CD14-positive monocyte (primary cell): Measurements from ENCODE around the gene MED15. TPM values are rescaled to one million over a fixed set of nuclear protein-coding genes. Genes with fewer than 3 reads are reported as not detected.

Source experiments
- DNase-seq, 3 donors: peaks; one replicate each; pipeline ENCODE4 v3.0.0-alpha.2; 2011 to 2022
- H2AFZ ChIP-seq: 2 replicates; pipeline ENCODE4 v1.6.0; 2012; ENCODE audit warnings: mild to moderate bottlenecking, low read depth, low read length, inconsistent platforms; ENCODE audit not compliant: insufficient read depth, poor library complexity, severe bottlenecking
- H3K27ac ChIP-seq, 2 donors: 1 replicate in 1 of 2; 2 replicates in 1 of 2; pipeline ENCODE4 v1.5.1; 2012 to 2013; ENCODE audit warnings: low read length in 2 of 2, control low read depth in 1 of 2, inconsistent platforms in 1 of 2, low read depth in 1 of 2, mild to moderate bottlenecking in 1 of 2
- H3K27me3 ChIP-seq, 2 donors: one replicate each; pipeline versions ENCODE4 v1.6.0 to v1.6.1; 2011 to 2013; ENCODE audit warnings: low read length in 2 of 2; ENCODE audit not compliant: control insufficient read depth in 2 of 2, insufficient read depth in 2 of 2
- H3K36me3 ChIP-seq, 2 donors: replicated peaks in 1 of 2; 1 replicate in 1 of 2; 2 replicates in 1 of 2; pipeline versions ENCODE4 v1.5.1 to v1.6.1; 2012 to 2013; ENCODE audit warnings: low read length in 2 of 2, control low read depth in 1 of 2, inconsistent platforms in 1 of 2, mild to moderate bottlenecking in 1 of 2; ENCODE audit not compliant: insufficient read depth in 2 of 2, control insufficient read depth in 1 of 2
- H3K4me1 ChIP-seq, 2 donors: 1 replicate in 1 of 2; 2 replicates in 1 of 2; pipeline versions ENCODE4 v1.5.1 to v1.6.1; 2012 to 2013; ENCODE audit warnings: low read length in 2 of 2, control low read depth in 1 of 2, inconsistent platforms in 1 of 2, mild to moderate bottlenecking in 1 of 2, moderate library complexity in 1 of 2; ENCODE audit not compliant: insufficient read depth in 2 of 2, control insufficient read depth in 1 of 2
- H3K4me2 ChIP-seq: replicated peaks from 2 replicates; pipeline ENCODE3; 2012; ENCODE audit warnings: low read length, moderate library complexity, mild to moderate bottlenecking; ENCODE audit not compliant: poor library complexity, severe bottlenecking; ENCODE audit errors: extremely low read depth
- H3K4me3 ChIP-seq, 3 experiments: fragments of 200-600 bp in 1 of 3; sonication (generic) in 1 of 3; replicated peaks in 1 of 3; 1 replicate in 2 of 3; 2 replicates in 1 of 3; pipeline ENCODE4 v1.5.1; 2011 to 2013; ENCODE audit warnings: low read length in 3 of 3, mild to moderate bottlenecking in 3 of 3, control low read depth in 2 of 3, low read depth in 2 of 3, inconsistent platforms in 1 of 3, moderate library complexity in 1 of 3
- H3K79me2 ChIP-seq: 2 replicates; pipeline ENCODE4 v1.6.0; 2012; ENCODE audit warnings: mild to moderate bottlenecking, control low read depth, inconsistent platforms, low read length, moderate library complexity; ENCODE audit not compliant: insufficient read depth
- H3K9ac ChIP-seq: 2 replicates; pipeline ENCODE4 v1.6.0; 2017; ENCODE audit warnings: low read length, mild to moderate bottlenecking; ENCODE audit not compliant: insufficient read depth, poor library complexity, severe bottlenecking
- H3K9me3 ChIP-seq, 2 donors: replicated peaks in 1 of 2; 1 replicate in 1 of 2; 2 replicates in 1 of 2; pipeline versions ENCODE4 v1.5.1 to v1.6.1; 2012 to 2013; ENCODE audit warnings: low read length in 2 of 2, control low read depth in 1 of 2; ENCODE audit not compliant: control insufficient read depth in 1 of 2, insufficient read depth in 1 of 2
- H4K20me1 ChIP-seq: 2 replicates; pipeline ENCODE4 v1.6.0; 2012; ENCODE audit warnings: mild to moderate bottlenecking, low read length, control low read depth, moderate library complexity; ENCODE audit not compliant: insufficient read depth
- H3K27ac Mint-ChIP-seq, 7 donors: one replicate each; pipeline ENCODE4 v1.8.0; 2020; ENCODE audit warnings: mild to moderate bottlenecking in 7 of 7, mixed read lengths in 7 of 7, moderate library complexity in 6 of 7, inconsistent platforms in 2 of 7
- H3K27me3 Mint-ChIP-seq, 3 donors: one replicate each; pipeline ENCODE4 v1.8.0; 2021 to 2022; ENCODE audit warnings: low read depth in 3 of 3, mild to moderate bottlenecking in 3 of 3, mixed read lengths in 3 of 3, moderate library complexity in 3 of 3, inconsistent platforms in 1 of 3
- H3K36me3 Mint-ChIP-seq, 2 donors: one replicate each; pipeline ENCODE4 v1.8.0; 2020; ENCODE audit warnings: mixed read lengths in 2 of 2, inconsistent platforms in 1 of 2, mild to moderate bottlenecking in 1 of 2
- H3K4me1 Mint-ChIP-seq: one replicate; pipeline ENCODE4 v1.8.0; 2020; ENCODE audit warnings: mild to moderate bottlenecking, mixed read lengths
- H3K4me3 Mint-ChIP-seq, 2 donors: one replicate each; pipeline ENCODE4 v1.8.0; 2020; ENCODE audit warnings: mild to moderate bottlenecking in 2 of 2, mixed read lengths in 2 of 2, moderate library complexity in 1 of 2
- H3K9me3 Mint-ChIP-seq, 7 donors: one replicate each; pipeline ENCODE4 v1.8.0; 2020 to 2022; ENCODE audit warnings: mixed read lengths in 7 of 7, mild to moderate bottlenecking in 6 of 7, moderate library complexity in 6 of 7, inconsistent platforms in 2 of 7
- WGBS: methylation state at CpG from one replicate; pipeline ENCODE4 v1.1.5; 2013; ENCODE audit warnings: missing lambda C conversion rate; ENCODE audit not compliant: insufficient coverage; 5-methylcytosine and 5-hydroxymethylcytosine counted together
- intact Hi-C, 2 donors: fragments of 100-400 bp; cut with micrococcal nuclease; formaldehyde crosslinking; loops; one replicate each; pipeline versions ENCODE4 v1.15.0 to v1.15.1; 2023
- polyA plus RNA-seq, 3 donors: library from polyadenylated mRNA; depleted of rRNA in 1 of 3; unstranded in 2 of 3; stranded (reverse) in 1 of 3; fragments of 300-500 nt in 2 of 3; fragments of >200 nt in 1 of 3; fragmentation: Illumina TruSeq in 2 of 3; gene quantifications; 1 replicate in 2 of 3; 2 replicates in 1 of 3; pipeline ENCODE4 v1.2.3, GENCODE V29; 2012 to 2021
- TF ChIP-seq, protein P1 (sequence below): fragments of 200-600 bp; IDR thresholded peaks from one replicate; pipeline ENCODE4 v1.8.0; 2022; ENCODE audit warnings: antibody characterized with exemption, mild to moderate bottlenecking

Gene MED15
- polyA plus RNA-seq, 3 donors: 10.0 to 126 (median 17.8) TPM

DNA sequence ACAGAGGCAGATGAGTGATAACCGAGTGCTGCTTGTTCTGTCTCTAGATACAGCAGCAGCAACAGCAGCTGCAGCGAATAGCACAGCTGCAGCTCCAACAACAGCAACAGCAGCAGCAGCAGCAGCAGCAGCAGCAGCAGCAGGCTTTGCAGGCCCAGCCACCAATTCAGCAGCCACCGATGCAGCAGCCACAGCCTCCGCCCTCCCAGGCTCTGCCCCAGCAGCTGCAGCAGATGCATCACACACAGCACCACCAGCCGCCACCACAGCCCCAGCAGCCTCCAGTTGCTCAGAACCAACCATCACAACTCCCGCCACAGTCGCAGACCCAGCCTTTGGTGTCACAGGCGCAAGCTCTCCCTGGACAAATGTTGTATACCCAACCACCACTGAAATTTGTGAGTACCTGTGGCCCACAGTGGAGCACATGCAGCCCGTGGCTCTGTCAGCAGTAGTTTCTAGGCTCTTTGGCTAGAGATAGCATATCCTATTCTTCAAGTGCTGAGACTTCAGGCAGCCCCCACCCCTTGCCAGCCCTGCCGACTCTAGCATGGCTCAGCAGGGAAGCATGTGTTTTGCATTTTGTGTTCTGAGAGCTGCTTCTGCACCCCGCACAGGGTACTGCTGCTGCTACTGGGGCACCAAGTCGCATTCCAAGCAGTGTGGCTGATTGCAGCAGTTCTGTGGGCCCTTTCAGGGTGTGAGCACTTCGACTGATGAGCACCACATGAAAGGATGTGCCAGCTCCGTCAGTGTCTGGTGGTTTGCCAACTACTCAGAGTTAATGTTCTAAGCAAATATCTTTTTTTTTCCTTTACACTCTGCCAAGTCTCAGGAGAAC is 59.2 kb downstream of the MED15 start:
- intact Hi-C loops: no loop called here
- Mint-ChIP-seq H3K27ac (peak overlapping the region in 2 of 7 donors; percentile 26 to 68), H3K36me3 (peaks cover 79 to 95% of the 10 kb centered on the region in 2 donors), H3K9me3 (peaks cover 0 to 2% (median 0%) of the 10 kb centered on the region in 7 donors), H3K4me3 (peak overlapping the region in 1 of 2 donors; percentile 16), H3K4me1 (peaks cover 26% of the 10 kb centered on the region), H3K27me3 (no peaks in the 10 kb centered on the region)
- no peaks in the 10 kb centered on the region for H3K27me3 ChIP-seq
- H4K20me1 ChIP-seq: peaks cover 84% of the 10 kb centered on the region
- H3K27ac ChIP-seq: no peak overlapping the region
- no peaks in the 10 kb centered on the region for H3K9me3 ChIP-seq
- H2AFZ ChIP-seq: no peak overlapping the region
- H3K9ac ChIP-seq: no peak overlapping the region
- TF ChIP-seq, protein P1, sequence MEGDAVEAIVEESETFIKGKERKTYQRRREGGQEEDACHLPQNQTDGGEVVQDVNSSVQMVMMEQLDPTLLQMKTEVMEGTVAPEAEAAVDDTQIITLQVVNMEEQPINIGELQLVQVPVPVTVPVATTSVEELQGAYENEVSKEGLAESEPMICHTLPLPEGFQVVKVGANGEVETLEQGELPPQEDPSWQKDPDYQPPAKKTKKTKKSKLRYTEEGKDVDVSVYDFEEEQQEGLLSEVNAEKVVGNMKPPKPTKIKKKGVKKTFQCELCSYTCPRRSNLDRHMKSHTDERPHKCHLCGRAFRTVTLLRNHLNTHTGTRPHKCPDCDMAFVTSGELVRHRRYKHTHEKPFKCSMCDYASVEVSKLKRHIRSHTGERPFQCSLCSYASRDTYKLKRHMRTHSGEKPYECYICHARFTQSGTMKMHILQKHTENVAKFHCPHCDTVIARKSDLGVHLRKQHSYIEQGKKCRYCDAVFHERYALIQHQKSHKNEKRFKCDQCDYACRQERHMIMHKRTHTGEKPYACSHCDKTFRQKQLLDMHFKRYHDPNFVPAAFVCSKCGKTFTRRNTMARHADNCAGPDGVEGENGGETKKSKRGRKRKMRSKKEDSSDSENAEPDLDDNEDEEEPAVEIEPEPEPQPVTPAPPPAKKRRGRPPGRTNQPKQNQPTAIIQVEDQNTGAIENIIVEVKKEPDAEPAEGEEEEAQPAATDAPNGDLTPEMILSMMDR: no peak
- peaks cover 7% of the 10 kb centered on the region for H3K79me2 ChIP-seq
- H3K4me3 ChIP-seq: no peak overlapping the region
- peaks cover 75 to 97% of the 10 kb centered on the region in 2 donors for H3K36me3 ChIP-seq
- DNase-seq: no peak
- 98% methylated on average over 13 of the region's 14 CpGs for WGBS
- H3K4me2 ChIP-seq: no peak overlapping the region
- peaks cover 2 to 11% of the 10 kb centered on the region in 2 donors for H3K4me1 ChIP-seq

GRCh38 chr22:20567371-20567847 is 60.0 kb downstream of the MED15 start:
- no peak overlapping the region for H2AFZ ChIP-seq
- no peaks in the 10 kb centered on the region for H3K27me3 Mint-ChIP-seq
- peaks cover 2 to 11% of the 10 kb centered on the region in 2 donors for H3K4me1 ChIP-seq
- H3K4me2 ChIP-seq: no peak overlapping the region
- H3K27ac Mint-ChIP-seq: peak overlapping the region in 2 of 7 donors; percentile 27 to 33
- DNase-seq: no peak
- peaks cover 0 to 2% (median 0%) of the 10 kb centered on the region in 7 donors for H3K9me3 Mint-ChIP-seq
- no peak overlapping the region for H3K9ac ChIP-seq
- H3K4me1 Mint-ChIP-seq: peaks cover 26% of the 10 kb centered on the region
- no peaks in the 10 kb centered on the region for H3K27me3 ChIP-seq
- peaks cover 87% of the 10 kb centered on the region for H4K20me1 ChIP-seq
- H3K4me3 ChIP-seq: no peak overlapping the region
- 100% methylated on average over 5 of the region's 6 CpGs for WGBS
- H3K9me3 ChIP-seq: no peaks in the 10 kb centered on the region
- TF ChIP-seq, protein P1: no peak
- intact Hi-C loops: no loop called here
- peaks cover 77 to 97% of the 10 kb centered on the region in 2 donors for H3K36me3 ChIP-seq
- H3K4me3 Mint-ChIP-seq: no peak overlapping the region
- H3K27ac ChIP-seq: no peak overlapping the region
- peaks cover 82 to 96% of the 10 kb centered on the region in 2 donors for H3K36me3 Mint-ChIP-seq
- peaks cover 7% of the 10 kb centered on the region for H3K79me2 ChIP-seq
